Thyroid gland (tissue), 4 donors: ENCODE results near the gene IL1B.

Experiments used
- POLR2A ChIP-seq, 2 donors: fragments of 450-650 bp; IDR thresholded peaks; one replicate each; pipeline ENCODE4 v1.6.1; 2017; ENCODE audit warnings: antibody characterized with exemption in 2 of 2, mild to moderate bottlenecking in 2 of 2, moderate library complexity in 1 of 2
- TF ChIP-seq, protein P1 (sequence below), 6 experiments: fragments of 200-600 bp in 3 of 6; fragments of 450-650 bp in 3 of 6; sonication (generic) in 3 of 6; IDR thresholded peaks; one replicate each; pipeline ENCODE4 v1.5.1; 2016 to 2019; ENCODE audit warnings: antibody characterized with exemption in 6 of 6, mild to moderate bottlenecking in 2 of 6, inconsistent platforms in 1 of 6, moderate library complexity in 1 of 6

DNA sequence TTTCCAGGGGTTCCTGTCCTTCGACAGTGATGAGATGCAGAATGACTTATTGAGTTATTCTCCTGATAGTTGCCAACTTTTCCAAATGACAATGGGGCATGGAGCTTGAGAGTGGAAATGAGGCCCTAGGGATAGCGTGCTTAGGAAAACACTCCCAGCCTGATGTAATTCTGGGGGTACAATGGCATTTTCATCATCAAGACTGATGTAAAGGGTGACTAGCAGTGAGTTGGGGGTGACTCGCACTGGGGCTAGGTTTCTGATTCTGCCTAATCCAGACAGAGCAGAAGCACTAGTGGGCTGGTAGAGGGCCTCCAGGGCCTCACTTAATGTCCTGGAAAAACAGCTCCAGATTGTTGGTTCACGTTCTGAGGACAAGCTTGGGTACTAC lies 40.4 kb upstream of the IL1B start:
- TF ChIP-seq, protein P1, sequence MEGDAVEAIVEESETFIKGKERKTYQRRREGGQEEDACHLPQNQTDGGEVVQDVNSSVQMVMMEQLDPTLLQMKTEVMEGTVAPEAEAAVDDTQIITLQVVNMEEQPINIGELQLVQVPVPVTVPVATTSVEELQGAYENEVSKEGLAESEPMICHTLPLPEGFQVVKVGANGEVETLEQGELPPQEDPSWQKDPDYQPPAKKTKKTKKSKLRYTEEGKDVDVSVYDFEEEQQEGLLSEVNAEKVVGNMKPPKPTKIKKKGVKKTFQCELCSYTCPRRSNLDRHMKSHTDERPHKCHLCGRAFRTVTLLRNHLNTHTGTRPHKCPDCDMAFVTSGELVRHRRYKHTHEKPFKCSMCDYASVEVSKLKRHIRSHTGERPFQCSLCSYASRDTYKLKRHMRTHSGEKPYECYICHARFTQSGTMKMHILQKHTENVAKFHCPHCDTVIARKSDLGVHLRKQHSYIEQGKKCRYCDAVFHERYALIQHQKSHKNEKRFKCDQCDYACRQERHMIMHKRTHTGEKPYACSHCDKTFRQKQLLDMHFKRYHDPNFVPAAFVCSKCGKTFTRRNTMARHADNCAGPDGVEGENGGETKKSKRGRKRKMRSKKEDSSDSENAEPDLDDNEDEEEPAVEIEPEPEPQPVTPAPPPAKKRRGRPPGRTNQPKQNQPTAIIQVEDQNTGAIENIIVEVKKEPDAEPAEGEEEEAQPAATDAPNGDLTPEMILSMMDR (IDR thresholded peaks at IDR 0.05): no peak
- TF ChIP-seq POLR2A (IDR thresholded peaks at IDR 0.05): no peak
